Hepatic stellate cell (primary cell): ENCODE data around the gene OLIG3.

ENCODE experiments used
- DNase-seq: peaks from one replicate; pipeline ENCODE4 v3.0.0; 2011; ENCODE audit warnings: low spot score

OLIG3 gene

DNA sequence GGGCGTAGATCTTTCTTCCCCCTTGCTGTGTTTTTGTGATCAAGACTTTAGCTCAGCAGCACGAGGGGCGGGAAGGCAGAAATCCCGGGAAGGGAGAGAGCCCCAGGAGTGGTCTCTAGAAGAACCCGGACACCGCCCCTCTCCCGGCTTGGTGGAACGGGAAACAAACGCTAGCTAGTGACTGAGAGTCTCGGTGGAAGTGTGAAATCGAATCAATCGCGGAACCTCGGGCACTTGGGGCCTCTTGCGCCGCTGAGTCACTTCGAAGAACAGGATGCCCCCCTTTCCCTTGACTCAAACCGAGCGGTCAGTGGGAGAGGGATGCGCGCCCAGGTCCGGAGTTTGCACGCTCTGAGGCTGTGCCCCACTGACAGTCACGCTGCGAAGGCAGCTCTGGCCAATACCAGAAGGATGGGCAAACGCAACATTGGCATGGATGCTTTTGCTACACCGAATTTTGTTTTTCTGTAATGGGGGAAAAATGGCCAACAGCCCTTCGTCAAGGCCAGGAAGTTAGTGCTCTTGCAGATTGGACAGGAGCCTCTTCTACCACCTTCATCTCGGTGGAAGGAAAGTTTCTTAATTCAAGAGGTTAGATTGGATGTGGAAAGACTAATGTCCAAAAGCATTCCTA, 1.6 kb upstream of the OLIG3 start:
- DNase-seq, result no peak

DNA sequence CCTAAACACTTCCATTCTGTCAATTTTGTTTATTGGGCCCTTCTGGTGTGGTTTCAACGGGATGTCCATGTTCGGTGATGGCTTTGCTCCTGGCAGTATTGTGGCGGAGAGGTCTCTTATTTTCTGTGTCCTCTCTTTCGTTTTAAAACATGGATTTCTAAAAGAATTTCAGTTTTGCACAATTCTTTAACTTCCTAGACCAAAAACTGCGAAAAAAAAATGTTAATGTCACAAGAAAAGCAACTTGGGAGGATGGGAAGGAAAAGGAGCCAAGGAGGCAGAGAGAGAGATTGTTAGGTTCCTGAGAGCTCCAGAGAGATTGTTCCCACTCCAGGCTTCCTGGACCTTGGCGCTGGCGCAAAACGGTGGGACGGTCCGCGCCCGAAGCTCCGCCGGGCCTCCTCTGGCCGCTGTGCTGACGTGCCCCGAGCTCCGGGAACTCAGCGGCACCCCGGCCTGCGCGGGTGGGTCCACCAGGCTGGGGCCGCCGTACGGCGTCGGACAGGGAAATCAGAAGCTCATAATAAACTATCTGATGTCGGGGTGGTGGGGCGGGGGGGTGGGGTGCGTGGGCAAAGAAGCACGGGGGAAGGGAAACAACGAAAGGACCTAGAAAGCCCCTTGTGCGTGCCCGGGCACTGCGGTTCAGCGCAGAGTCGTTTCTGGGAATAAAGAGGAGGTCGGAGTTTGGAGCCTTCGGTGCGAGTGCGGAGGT, 951 bp upstream of the OLIG3 start:
- DNase-seq, result no peak

DNA sequence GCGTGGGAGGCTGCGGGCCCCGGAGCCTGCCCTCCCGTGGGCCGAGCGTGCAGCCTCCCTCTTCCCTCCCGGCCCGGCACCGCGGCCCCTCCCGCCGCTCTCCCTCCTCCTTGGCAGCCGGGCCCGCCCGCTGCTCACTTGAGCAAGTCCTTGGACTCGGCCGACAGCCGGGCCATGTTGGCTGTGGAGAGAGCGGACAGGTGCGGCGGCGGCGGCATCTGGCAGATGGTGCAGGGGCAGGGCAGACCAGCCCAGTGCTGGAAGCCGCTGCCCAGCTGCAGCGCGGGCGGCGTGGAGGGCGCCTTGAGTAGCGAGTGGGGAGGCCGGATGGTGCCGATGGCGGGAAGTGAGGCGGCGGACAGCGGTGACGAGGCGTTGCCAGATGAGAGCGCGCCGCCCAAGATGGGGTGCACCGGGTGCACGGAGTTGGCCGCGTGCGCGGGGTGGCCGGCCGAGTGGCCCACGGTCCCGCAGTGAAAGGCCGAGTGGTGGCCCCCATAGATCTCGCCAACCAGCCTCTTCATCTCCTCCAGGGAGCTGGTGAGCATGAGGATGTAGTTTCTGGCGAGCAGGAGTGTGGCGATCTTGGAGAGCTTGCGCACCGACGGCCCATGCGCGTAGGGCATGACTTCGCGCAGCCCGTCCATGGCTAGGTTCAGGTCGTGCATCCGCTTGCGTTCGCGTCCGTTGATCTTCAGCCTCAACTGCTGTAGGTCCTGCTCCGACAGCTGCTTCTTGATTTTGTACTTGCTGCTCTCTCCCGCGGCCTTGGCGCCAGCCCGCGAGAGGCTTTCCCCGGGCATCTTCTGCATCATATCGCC, 766 bp downstream of the OLIG3 start:
- no peak for DNase-seq

DNA sequence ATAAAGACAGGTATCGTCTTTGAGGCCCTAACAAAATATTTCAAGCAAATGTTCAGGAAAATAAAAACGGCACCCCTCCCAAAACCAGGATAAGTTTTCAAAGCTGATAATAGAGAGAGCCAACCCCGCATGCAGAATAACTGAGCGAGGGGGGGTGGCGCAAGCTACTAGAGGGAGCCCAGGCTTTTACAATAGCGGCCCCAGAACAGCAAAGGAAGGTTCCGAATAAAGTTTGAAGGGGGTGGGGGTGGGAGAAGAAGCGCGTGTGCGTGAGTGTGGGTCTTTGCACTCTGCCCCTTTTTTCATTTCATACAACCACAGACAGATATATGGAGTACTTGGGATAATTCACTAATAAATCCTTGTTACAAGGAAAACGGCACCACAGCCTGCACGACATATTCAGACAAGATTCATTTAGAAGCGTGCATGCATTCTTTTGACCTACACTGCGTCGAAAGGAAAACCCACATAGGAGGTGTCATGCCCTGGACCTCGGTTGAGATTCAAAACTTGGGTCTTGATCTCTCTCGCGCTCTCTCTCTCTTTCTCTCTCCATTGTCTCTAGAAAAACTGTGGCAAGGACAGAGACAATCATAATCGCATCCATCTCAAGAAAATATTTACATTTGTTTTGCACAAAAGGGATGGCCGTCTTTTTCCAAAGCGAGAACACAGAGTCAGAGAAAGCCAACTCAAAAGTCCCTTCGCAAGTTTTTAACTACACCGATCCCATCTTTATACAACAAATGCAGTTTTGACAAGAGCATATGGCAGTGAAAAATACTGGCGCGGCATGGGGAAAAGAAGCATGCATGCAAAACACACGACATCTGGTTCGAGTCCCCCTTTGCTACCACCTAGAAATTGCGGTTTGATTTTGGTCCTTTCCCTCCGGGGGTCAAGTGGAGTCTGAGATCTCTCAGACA, 1.6 kb downstream of the OLIG3 start:
- no peak for DNase-seq

DNA sequence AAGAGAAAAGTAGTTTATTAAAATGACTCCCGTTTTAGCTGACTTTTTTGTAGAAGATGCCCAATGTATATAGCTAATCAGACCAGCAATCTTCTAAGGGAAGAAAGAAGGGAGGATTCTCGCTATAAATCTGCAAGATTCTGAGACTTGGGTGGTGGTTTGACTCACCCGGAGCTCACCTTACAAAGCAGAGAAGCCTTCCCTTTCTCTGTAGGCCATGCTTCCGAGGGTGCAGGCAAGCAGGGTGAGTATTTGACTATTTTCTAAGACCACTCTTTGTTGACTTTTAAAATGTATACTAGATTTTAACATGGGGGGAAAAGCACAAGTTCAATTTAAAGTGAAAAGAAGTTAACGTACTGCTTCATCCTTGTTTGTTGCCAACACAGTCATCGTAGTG, 2.7 kb downstream of the OLIG3 start:
- DNase-seq, result no peak

- DNase-seq, result no peak
Measured at GRCh38 chr6:137490961-137491360, 3.2 kb downstream of the OLIG3 start.

GRCh38 chr6:137490006-137490905, 3.9 kb downstream of the OLIG3 start:
- no peak for DNase-seq

- no peak for DNase-seq
Measured at GRCh38 chr6:137489046-137490005, 4.9 kb downstream of the OLIG3 start.

GRCh38 chr6:137488150-137489045, 5.8 kb downstream of the OLIG3 start:
- DNase-seq, result no peak

DNA sequence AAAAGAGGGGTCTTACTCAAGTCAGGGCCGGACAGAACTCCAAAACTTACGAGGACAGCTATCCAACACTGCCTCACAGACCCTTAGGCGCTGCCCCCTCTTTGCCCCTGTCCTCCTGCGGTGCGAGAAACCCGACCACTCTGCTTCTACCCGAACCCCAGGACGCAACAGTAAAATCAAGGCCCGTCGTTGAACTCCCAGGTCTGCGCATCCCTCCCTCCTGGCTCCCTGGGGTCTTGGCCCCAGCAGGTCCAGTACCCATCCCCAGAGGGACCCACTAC, 6.4 kb downstream of the OLIG3 start:
- no peak for DNase-seq

DNA sequence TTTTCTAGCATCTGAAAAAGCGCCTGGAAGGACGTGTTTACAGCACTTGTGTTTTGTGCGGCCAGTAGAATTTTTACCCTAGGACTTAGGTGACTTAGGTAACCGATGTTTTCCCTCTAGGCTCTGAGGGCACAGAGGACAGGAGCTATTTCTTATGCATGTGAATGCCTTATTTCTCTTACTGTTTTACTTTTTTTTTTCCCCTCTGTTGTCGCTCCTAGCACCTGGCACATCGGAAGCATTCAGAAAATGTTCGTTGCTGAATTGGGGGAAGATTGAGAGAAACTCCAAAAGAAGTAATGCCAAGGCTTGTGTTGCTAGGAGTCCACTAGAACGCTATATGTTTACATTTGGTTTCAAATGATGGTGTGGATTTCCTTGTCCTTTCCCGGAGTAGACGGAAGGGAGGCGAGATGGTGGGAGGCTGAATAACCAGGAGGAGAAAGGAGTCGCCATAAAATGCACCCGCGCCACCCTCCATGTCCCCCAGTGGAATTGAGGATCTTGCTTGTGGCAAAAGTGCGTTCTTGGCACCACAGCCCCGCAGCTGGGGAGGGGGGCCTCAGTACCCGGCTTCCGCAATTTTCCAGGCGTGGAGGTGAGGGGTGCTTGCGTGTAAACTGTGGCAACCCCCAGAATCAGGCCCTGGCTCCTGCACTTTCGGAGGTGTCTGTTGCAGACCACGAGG, 6.9 kb downstream of the OLIG3 start:
- no peak for DNase-seq

DNA sequence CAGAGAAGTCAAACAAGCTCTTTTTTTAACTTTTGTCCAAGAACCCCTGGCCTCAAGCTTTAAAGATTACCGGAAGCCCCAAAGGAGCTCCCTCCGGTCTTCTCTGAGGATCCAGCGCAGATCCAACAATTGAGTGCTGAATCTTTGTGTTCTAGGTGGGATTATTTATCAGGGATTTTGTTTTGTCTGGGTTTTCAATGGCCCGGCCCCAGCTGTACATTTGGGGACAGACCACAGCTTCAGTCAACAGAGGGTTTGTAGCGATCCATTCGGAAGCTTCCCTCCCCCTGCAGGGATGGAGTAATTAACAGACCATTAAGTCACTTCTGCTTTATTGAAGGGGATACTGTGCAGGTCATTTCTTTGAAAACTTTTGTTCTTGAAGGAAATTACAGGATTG, 7.8 kb downstream of the OLIG3 start:
- no peak for DNase-seq

DNA sequence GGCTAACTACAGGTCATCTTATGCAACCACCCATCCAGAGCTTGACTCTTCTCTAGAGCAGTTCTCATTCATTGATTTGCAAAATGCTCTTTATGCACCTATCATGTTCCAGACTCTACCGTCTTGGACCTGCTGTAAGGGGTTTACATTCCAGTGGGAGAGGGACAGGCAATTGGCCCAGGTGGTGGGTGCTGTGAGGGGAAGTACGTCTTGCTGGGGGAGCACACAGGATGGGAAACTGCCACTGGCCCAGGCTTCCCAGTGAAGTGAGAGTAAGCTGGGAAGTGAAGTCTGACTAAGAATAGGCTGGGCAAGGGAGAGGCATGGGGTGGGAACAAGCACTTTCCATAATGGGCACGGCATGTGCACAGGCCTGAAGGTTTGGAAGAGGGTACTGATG, 13.8 kb downstream of the OLIG3 start:
- no peak for DNase-seq

DNA sequence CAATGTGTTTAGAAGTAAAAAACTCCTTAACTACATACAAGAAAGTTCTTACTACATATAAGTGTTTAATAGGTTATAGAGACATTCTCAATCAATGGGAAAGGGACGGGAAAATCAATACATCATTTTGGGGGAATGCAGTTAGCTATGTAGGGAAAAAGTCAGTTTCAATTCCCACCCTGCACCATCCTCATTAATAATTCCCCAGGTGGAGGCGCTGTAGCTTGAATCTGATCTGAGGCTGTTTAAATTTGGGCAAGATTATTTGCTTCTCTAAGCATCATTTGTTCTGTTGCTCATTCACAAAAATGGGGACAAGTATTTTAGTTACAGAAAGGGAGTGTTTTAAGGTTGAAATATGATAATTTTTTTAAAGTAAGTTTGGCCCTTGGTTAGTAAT, 19.1 kb downstream of the OLIG3 start:
- no peak for DNase-seq

- DNase-seq, result no peak
Measured at GRCh38 chr6:137473598-137473997, 20.6 kb downstream of the OLIG3 start.

GRCh38 chr6:137472641-137473137, 21.5 kb downstream of the OLIG3 start:
- DNase-seq, result no peak

- DNase-seq, result no peak
Measured at GRCh38 chr6:137471986-137472385, 22.2 kb downstream of the OLIG3 start.

- DNase-seq, result no peak
Measured at GRCh38 chr6:137471497-137471896, 22.7 kb downstream of the OLIG3 start.
